HG03175 (cell line): ENCODE measurements around the gene UGT1A5.
A peak's percentile ranks its signal among the peaks of the same experiment; 100 is the strongest.
"Not testable (repeated sequence)": the region's sequence is repeated elsewhere in the genome, so short reads cannot be mapped to it uniquely, and the experiment has no call there.

ENCODE experiments used
- ATAC-seq: cut with Tn5 transposase; IDR thresholded peaks from one replicate; pipeline ENCODE4 v1.9.1; 2021; ENCODE audit warnings: mild to moderate bottlenecking, moderate library complexity; ENCODE audit not compliant: unreplicated experiment

The UGT1A5 gene

DNA sequence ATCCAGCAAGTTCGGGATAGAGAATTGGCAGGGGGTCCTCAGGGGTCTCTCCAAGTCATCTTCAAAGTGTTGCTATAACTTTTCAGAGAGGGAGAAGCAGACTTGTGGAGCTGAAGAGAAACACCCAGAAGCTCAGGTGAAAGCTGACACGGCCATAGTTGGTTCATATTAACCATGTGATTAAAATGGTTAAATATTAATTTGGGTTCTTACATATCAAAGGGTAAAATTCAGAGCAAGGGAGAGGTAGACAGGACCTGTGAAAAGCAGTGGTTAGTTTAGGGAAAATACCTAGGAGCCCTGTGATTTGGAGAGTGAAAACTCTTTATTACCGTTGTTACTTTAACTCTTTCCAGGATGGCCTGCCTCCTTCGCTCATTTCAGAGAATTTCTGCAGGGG is 20.1 kb upstream of the UGT1A5 start, which contains the start of gene UGT1A6:
UGT1A6 (plus strand) TSS at position 243 of the 400 bp plus-strand sequence; CDS start at position 358, 115 bp downstream.
- no peak for ATAC-seq

DNA sequence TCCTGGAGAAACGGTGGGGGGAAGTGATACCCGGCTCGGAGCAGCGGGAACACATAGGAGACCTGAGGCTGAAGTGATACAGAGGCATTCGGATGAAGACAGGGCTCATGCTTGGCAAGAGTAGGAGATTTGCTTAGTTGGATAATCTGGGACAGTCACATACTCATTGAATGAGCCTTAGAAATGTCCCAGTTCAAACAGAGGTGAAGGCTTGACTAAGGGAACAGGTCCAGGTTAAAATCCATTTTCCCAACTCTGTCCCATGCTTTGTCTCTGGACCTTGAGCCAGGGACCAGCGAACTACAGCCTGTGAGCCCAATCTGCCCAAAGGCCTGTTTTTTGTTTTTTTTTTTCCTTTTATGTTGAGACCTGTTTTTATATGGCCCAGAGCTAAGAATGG is 18.7 kb upstream of the UGT1A5 start:
- no peak for ATAC-seq

DNA sequence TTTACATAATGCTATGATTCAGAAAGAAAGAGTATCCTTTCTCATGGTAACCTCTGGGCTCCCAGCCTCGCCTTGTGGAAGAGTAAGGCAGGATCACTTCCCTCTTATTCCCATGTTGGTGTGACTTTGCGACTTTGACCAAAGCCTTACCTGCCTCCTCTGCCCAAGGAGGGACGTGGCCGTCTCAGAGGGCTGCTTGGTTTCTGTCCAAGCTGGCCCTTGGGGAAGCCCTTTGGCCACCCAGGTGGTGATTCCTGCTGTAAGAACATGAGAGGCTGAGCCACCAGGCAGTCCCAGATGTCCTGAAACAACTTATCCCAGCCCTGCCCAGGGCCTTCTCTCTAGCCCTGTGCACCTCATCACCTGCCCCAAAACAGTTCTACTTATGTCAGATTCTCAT is 14.0 kb upstream of the UGT1A5 start:
- no peak for ATAC-seq

GRCh38 chr2:233699424-233700027 is 13.2 kb upstream of the UGT1A5 start:
- no peak for ATAC-seq

DNA sequence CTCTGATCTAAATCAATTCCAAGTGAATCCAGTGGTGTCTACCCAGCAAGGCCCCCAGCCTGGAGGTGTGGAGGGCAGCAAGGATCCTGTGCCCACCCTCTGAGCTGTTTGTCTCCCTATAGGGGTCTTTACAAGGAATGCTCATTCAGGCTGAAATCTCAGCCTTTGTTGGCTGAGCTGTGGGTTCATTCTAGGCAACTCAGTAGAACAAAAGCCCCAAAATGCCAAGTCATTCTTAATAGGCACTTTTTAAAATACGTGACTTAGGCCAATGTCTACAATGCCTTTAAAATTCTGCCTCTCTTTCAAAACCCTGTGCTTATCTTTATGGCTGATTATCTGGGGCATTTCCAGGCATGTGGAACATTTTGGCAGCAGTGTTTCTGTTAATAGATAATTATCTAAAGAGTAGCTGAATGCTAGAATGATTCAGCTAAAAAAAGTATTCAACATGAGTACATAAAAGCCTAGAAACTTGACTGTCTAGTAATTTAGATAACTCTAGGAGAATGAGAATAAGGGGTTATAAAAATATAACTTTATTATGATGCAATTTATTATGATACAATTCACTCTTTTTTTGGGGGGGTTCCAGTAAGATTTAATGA is 12.6 kb upstream of the UGT1A5 start:
- no peak for ATAC-seq

GRCh38 chr2:233700842-233701241 is 11.9 kb upstream of the UGT1A5 start:
- ATAC-seq, result not testable (repeated sequence)

DNA sequence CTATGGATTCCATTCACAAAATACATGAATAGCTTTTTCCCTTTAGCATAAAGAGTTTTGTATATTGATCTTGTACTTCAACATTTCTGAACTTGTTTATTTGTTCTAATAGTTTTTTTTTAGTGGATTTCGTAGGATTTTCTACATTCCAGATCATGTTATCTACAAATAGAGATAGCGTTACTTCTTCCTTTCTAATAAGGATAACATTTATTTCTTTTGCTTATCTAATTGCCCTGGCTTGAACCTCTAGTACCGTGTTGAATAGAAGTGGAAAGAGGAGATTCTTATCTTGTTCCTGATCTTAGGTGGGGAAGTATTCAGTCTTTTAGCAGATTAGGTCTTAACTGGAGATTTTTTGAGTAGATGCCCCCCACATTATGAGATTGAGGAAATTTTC is 10.5 kb upstream of the UGT1A5 start:
- ATAC-seq, result no peak

DNA sequence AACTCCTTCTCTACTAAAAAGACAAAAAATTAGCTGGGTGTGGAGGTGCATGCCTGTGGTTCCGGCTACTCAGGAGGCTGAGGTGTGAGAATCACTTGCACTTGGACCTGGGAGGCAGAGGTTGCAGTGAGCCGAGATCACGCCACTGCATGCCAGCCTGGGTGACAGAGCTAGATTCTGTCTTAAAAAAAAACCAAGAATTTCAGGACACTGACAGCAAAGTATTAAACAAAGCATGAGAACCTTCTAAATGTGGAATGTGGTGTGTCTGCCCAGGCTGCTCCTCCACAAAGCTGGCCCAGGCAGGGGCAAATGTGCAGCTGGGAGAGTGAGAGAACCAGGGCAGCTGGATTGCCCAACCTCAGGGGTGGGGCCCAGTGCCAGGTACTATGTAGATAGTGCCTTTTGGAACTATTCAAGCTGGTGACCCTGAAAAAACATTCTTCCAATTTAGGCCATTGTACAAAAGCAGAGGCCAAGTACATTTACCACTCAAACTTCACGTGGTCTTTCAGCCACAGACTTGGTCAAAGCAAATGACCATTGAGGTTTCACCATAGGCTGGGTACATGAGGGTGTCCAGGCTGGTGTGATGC is 6.7 kb upstream of the UGT1A5 start:
- no peak for ATAC-seq

DNA sequence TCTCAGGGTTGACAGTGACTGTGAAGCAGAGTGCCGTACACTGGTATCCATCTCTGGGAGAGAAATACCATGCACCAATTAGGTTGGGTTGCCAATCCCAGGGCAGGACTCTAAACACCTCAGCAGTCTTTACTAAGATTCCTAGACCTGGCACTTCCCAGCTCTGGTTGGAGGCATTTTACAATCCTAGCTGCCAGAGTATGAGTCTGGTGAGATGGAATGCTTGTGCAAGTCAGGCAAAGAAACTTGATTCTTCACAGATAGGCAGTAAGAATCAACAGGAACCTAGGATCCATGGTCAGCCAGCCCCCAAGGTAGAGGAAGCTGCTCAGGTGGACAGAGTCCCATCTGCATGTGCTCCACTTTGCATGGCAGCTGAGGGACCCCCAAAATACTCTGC is 6.0 kb upstream of the UGT1A5 start:
- ATAC-seq, result no peak

DNA sequence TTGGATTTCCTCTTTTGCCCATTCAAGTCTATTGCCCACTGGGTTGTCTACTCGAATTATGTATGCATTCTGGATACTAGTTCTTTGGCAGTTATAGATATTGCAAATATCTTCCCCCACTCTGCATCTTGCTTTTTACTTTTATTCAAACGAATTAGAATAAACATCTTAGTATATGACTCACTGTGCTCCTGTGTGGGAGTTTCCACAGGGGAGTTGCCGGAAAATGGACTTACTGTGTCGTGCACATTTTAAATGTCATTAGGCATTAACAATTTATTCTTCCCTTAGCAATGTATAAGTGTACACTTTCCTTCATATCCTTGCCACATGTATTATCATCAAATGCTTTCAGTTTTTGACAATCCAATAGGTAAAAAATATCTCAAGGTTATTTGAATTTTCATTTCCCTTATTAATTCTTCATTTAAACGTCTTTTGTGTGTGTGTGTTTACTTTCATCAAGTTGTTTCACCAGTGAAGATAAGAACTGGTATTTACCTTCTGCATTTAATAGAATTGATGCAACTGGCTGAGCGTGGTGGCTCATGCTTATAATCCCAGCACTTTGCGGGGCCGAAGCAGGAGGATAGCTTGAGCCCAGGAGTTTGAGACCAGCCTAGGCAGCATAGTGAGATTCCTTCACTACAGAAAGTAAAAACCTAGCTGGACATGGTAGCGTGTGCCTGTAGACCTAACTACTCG is 4.6 kb upstream of the UGT1A5 start:
- no peak for ATAC-seq

GRCh38 chr2:233708942-233709341 is 3.8 kb upstream of the UGT1A5 start:
- ATAC-seq, result no peak

DNA sequence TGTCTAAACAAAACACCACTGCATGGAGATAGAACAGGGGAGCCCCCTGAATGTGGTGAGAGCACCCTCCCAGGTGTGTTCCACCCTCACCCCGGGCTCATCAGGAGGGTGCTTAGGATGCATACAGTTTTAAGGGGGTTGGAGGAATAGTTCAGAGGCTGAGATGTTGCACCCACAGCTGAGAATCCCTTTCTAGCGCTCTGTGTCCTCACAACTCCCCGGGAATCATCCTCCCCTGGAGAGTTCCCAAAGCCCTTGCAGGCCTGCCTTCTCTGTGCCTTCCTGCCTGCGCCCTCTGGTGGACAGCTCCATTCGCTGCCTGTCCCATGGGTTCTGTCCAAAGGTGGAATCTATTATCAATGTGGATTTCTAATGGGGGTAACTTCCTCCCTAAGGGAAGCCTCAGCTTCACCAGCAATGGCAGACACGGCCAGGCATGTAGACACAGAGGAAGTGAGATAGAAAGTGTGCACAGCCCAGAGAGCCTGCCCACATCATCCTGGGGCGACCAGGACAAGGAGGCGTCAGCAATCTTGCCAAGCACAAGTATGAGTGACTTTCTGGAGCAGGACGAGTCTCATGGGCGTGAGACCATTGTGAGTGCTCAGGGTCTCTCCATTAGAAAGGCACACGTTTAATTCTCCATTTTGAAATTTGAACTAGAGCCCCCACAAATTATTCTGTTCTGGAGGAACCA is 1.2 kb upstream of the UGT1A5 start:
- peak; percentile 62 for ATAC-seq

DNA sequence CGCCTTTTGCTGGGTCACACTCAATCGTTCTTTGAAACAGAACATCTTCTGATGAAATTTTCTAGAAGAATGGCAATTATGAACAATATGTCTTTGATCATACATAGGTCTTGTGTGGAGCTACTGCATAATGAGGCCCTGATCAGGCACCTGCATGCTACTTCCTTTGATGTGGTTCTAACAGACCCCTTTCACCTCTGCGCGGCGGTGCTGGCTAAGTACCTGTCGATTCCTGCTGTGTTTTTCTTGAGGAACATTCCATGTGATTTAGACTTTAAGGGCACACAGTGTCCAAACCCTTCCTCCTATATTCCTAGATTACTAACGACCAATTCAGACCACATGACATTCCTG is 532 bp downstream of the UGT1A5 start:
- ATAC-seq, result no peak

DNA sequence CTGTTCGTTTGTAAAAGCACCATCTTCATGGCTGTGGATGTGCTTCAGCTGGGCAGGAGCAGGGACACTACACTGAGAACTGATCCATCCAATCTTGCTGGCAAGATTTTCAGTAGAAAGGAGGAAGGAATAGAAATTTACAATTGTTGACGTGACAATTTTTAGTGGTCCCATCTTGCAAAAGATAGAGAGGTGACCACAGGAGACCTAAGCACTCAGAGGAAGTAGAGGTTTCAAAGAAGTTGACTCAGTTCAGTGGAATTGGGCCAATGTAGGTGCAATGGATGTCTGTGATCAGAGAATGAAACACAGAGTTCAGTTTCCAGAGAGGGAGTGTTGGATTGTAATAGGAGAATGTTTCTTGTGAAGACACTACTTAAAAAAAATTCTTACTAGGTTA is 1.4 kb downstream of the UGT1A5 start:
- no peak for ATAC-seq

GRCh38 chr2:233718552-233718951 is 5.8 kb downstream of the UGT1A5 start, which contains the start of gene UGT1A4:
UGT1A4 (plus strand) TSS chr2:233718736; CDS start chr2:233718821, 85 bp downstream.
- no peak for ATAC-seq

GRCh38 chr2:233728723-233729301 is 16.1 kb downstream of the UGT1A5 start, which contains the start of gene UGT1A3:
UGT1A3 (plus strand) TSS chr2:233729042; CDS start chr2:233729127, 85 bp downstream.
- ATAC-seq, result no peak

GRCh38 chr2:233736868-233737653 is 24.4 kb downstream of the UGT1A5 start:
- not testable (repeated sequence) for ATAC-seq

DNA sequence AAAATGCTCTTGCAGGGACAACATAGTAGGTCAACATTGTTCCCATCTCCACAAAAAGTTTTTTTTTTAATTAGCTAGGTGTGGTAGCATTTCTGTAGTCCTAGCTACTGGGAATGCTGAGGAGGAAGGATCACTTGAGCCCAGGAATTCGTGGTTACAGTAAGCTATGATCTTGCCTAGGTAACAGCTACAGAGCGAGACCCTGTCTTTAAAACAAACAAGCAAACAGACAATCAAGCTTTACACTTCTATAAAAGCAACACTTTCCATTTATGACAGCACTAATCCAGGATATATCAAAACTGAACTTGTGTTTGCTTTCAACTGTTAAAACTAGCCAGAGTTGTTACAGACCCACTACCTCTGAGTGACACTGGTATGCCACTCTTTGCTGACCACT is 28.2 kb downstream of the UGT1A5 start:
- ATAC-seq, result no peak

DNA sequence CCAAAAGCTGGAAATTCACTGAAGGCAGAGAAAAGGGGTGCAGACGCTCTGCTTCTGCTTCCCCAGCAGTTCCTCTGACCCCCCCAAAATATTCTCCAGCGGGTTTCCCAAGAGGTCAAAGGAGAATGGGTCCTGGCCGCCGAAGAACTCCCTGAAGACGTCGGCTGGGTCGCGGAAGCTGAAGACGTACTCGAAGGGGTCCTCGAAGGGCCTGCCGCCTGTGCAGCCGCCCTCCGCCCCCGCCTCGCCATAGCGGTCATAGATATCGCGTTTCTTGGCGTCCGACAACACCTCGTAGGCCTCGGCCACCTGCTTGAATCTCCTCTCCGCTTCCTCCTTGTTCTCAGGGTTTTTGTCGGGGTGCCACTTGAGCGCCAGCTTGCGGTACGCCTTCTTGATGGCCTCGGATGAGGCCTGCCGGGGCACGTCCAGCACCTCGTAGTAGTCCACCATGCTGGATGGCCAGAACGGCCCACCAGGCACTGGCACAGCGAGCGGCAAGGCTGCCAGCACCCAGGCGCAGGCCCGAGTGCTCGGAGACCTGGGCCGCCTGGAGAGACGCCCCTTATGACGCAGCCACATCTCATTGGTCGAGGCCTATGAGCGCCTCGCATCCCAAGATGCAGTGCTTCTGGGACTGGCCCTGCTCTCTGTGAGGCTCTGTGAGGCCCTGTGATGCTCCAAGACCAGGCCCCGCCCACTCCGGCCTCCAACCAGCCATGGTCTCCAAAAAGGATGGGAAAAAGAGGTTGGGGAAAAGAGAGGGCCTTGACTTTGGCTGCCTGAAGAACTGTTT is 31.0 kb downstream of the UGT1A5 start:
- ATAC-seq, result no peak
